SK-N-SH treated with all-trans-retinoic acid at 6 μM for 48 hours (cell line): ENCODE results near the gene CLN6.

Source experiments
- BACH2 ChIP-seq: fragments of 250-450 bp; sonication (Bioruptor Pico); IDR thresholded peaks from 2 replicates; pipeline ENCODE4 v1.9.0; 2021; ENCODE audit warnings: mild to moderate bottlenecking, borderline replicate concordance
- OSR1 ChIP-seq: fragments of 250-450 bp; sonication (Bioruptor Pico); IDR thresholded peaks from 2 replicates; pipeline ENCODE4 v1.8.0; 2022; ENCODE audit warnings: moderate library complexity, mild to moderate bottlenecking, inconsistent platforms
- RARB ChIP-seq: fragments of 250-450 bp; sonication (Bioruptor Pico); IDR thresholded peaks from 2 replicates; pipeline ENCODE4 v1.8.0; 2021; ENCODE audit warnings: mild to moderate bottlenecking, moderate library complexity
- SNAI2 ChIP-seq: fragments of 250-450 bp; sonication (Bioruptor Pico); IDR thresholded peaks from 2 replicates; pipeline ENCODE4 v1.5.0; 2020; ENCODE audit warnings: mild to moderate bottlenecking, moderate library complexity
- ZFP3 ChIP-seq: fragments of 250-450 bp; sonication (Bioruptor Pico); IDR thresholded peaks from 2 replicates; pipeline ENCODE4 v1.5.0; 2020; ENCODE audit warnings: mild to moderate bottlenecking, moderate library complexity
- ZFP30 ChIP-seq: fragments of 450-650 bp; formaldehyde crosslinking; IDR thresholded peaks from 2 replicates; pipeline ENCODE4 v1.5.0; 2022; ENCODE audit warnings: mild to moderate bottlenecking, moderate library complexity
- ZNF70 ChIP-seq: fragments of 450-650 bp; formaldehyde crosslinking; IDR thresholded peaks from 2 replicates; pipeline ENCODE4 v1.5.0; 2020; ENCODE audit warnings: mild to moderate bottlenecking, moderate library complexity
- ZNF8 ChIP-seq: fragments of 450-650 bp; formaldehyde crosslinking; IDR thresholded peaks from 2 replicates; pipeline ENCODE4 v1.5.0; 2020; ENCODE audit warnings: mild to moderate bottlenecking, moderate library complexity
- TF ChIP-seq, protein P1 (sequence below): fragments of 250-450 bp; sonication (Bioruptor Pico); IDR thresholded peaks from 2 replicates; pipeline ENCODE4 v1.8.0; 2020; ENCODE audit warnings: mild to moderate bottlenecking, moderate library complexity, borderline replicate concordance
- TF ChIP-seq, protein P2 (sequence below): fragments of 250-450 bp; sonication (Bioruptor Pico); IDR thresholded peaks from 2 replicates; pipeline ENCODE4 v1.5.1; 2020; ENCODE audit warnings: low read depth, mild to moderate bottlenecking, moderate library complexity
- TF ChIP-seq, protein P3 (sequence below): fragments of 250-450 bp; sonication (Bioruptor Pico); IDR thresholded peaks from 2 replicates; pipeline ENCODE4 v1.5.1; 2021; ENCODE audit warnings: mild to moderate bottlenecking, moderate library complexity
- TF ChIP-seq, protein P4 (sequence below): fragments of 250-450 bp; sonication (Bioruptor Pico); IDR thresholded peaks from 2 replicates; pipeline ENCODE4 v1.5.0; 2020; ENCODE audit warnings: mild to moderate bottlenecking, moderate library complexity

DNA sequence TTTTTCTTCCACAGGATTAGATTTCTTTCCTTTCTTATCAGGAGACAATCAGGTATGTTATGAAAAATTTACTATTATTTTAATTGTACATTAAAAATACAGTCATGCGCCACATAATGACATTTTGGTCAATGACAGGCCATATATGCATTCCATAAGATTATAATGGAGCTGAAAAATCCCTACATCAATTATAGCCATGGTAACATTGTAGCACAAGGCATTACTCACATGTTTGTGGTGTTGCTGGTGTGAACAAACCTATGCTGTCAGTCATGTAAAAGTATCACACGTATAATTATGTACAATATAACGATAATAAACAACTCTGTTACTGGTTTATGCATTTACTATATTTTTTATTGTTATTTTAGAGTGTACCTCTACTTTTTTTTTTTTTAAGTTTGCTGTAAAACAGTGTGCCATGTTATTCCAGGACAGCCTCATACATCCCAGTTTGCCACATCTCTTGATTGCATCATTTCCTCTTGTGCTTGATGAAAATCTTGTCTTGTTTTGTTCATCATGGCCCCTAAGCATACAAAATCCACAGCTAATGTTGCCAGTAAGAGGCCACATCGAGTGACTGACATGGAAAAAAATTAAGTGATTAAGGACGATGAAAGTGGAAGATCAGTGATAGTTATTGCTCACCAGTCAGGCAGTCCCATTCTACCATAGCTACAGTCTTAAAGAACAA is 45.8 kb downstream of the CLN6 start:
- TF ChIP-seq, protein P1, sequence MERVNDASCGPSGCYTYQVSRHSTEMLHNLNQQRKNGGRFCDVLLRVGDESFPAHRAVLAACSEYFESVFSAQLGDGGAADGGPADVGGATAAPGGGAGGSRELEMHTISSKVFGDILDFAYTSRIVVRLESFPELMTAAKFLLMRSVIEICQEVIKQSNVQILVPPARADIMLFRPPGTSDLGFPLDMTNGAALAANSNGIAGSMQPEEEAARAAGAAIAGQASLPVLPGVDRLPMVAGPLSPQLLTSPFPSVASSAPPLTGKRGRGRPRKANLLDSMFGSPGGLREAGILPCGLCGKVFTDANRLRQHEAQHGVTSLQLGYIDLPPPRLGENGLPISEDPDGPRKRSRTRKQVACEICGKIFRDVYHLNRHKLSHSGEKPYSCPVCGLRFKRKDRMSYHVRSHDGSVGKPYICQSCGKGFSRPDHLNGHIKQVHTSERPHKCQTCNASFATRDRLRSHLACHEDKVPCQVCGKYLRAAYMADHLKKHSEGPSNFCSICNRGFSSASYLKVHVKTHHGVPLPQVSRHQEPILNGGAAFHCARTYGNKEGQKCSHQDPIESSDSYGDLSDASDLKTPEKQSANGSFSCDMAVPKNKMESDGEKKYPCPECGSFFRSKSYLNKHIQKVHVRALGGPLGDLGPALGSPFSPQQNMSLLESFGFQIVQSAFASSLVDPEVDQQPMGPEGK (CRISPR knock-in tag), result no peak
- TF ChIP-seq OSR1 (no peak), SNAI2 (CRISPR knock-in tag) (no peak), ZFP3 (CRISPR knock-in tag) (no peak), ZNF8 (CRISPR knock-in tag) (no peak), RARB (CRISPR knock-in tag) (no peak), ZFP30 (CRISPR knock-in tag) (no peak), BACH2 (CRISPR knock-in tag) (no peak), ZNF70 (CRISPR knock-in tag) (no peak)
- TF ChIP-seq, protein P2, sequence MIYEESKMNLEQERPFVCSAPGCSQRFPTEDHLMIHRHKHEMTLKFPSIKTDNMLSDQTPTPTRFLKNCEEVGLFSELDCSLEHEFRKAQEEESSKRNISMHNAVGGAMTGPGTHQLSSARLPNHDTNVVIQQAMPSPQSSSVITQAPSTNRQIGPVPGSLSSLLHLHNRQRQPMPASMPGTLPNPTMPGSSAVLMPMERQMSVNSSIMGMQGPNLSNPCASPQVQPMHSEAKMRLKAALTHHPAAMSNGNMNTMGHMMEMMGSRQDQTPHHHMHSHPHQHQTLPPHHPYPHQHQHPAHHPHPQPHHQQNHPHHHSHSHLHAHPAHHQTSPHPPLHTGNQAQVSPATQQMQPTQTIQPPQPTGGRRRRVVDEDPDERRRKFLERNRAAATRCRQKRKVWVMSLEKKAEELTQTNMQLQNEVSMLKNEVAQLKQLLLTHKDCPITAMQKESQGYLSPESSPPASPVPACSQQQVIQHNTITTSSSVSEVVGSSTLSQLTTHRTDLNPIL (CRISPR knock-in tag), result no peak
- TF ChIP-seq, protein P3, sequence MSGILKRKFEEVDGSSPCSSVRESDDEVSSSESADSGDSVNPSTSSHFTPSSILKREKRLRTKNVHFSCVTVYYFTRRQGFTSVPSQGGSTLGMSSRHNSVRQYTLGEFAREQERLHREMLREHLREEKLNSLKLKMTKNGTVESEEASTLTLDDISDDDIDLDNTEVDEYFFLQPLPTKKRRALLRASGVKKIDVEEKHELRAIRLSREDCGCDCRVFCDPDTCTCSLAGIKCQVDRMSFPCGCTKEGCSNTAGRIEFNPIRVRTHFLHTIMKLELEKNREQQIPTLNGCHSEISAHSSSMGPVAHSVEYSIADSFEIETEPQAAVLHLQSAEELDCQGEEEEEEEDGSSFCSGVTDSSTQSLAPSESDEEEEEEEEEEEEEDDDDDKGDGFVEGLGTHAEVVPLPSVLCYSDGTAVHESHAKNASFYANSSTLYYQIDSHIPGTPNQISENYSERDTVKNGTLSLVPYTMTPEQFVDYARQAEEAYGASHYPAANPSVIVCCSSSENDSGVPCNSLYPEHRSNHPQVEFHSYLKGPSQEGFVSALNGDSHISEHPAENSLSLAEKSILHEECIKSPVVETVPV, result no peak
- TF ChIP-seq, protein P4, sequence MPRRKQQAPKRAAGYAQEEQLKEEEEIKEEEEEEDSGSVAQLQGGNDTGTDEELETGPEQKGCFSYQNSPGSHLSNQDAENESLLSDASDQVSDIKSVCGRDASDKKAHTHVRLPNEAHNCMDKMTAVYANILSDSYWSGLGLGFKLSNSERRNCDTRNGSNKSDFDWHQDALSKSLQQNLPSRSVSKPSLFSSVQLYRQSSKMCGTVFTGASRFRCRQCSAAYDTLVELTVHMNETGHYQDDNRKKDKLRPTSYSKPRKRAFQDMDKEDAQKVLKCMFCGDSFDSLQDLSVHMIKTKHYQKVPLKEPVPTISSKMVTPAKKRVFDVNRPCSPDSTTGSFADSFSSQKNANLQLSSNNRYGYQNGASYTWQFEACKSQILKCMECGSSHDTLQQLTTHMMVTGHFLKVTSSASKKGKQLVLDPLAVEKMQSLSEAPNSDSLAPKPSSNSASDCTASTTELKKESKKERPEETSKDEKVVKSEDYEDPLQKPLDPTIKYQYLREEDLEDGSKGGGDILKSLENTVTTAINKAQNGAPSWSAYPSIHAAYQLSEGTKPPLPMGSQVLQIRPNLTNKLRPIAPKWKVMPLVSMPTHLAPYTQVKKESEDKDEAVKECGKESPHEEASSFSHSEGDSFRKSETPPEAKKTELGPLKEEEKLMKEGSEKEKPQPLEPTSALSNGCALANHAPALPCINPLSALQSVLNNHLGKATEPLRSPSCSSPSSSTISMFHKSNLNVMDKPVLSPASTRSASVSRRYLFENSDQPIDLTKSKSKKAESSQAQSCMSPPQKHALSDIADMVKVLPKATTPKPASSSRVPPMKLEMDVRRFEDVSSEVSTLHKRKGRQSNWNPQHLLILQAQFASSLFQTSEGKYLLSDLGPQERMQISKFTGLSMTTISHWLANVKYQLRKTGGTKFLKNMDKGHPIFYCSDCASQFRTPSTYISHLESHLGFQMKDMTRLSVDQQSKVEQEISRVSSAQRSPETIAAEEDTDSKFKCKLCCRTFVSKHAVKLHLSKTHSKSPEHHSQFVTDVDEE (CRISPR knock-in tag), result no peak
